Keratinocyte (primary cell): Measurements from ENCODE around the gene NINJ2.

Experiments used
- EZH2 ChIP-seq: IDR thresholded peaks from one replicate; pipeline ENCODE4 v1.6.1; 2012; ENCODE audit warnings: inconsistent platforms, mild to moderate bottlenecking, low read length, moderate library complexity
- TF ChIP-seq, protein P1 (sequence below), 3 experiments: IDR thresholded peaks in 1 of 3; conservative IDR thresholded peaks in 1 of 3; optimal IDR thresholded peaks in 1 of 3; 2 replicates in 2 of 3; 3 replicates in 1 of 3; pipeline versions ENCODE3 to v1.5.1; 2011; ENCODE audit warnings: low read length in 3 of 3, mild to moderate bottlenecking in 3 of 3, moderate library complexity in 2 of 3, control low read depth in 1 of 3, inconsistent platforms in 1 of 3; ENCODE audit not compliant: insufficient read depth in 2 of 3; ENCODE audit errors: extremely low read depth in 1 of 3

DNA sequence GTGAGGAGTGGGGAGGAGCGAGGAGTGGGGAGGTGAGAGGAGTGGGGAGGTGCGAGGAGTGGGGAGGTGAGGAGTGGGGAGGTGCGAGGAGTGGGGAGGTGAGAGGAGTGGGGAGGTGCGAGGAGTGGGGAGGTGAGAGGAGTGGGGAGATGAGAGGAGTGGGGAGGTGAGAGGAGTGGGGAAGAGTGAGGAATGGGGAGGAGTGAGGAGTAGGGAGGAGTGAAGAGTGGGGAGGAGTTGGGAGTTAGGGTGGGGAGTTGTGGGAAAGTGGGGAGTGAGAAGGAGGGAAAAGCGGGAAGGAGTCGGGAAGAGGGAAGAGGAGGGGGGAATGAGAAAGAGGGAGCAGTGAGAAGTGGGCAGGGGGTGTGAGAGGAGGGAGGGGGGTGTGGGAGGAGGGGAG, 117.4 kb downstream of the NINJ2 start:
- TF ChIP-seq, protein P1, sequence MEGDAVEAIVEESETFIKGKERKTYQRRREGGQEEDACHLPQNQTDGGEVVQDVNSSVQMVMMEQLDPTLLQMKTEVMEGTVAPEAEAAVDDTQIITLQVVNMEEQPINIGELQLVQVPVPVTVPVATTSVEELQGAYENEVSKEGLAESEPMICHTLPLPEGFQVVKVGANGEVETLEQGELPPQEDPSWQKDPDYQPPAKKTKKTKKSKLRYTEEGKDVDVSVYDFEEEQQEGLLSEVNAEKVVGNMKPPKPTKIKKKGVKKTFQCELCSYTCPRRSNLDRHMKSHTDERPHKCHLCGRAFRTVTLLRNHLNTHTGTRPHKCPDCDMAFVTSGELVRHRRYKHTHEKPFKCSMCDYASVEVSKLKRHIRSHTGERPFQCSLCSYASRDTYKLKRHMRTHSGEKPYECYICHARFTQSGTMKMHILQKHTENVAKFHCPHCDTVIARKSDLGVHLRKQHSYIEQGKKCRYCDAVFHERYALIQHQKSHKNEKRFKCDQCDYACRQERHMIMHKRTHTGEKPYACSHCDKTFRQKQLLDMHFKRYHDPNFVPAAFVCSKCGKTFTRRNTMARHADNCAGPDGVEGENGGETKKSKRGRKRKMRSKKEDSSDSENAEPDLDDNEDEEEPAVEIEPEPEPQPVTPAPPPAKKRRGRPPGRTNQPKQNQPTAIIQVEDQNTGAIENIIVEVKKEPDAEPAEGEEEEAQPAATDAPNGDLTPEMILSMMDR (optimal IDR thresholded peaks at IDR 0.05 in 1 of 3, IDR thresholded peaks at IDR 0.05 in 1 of 3, conservative IDR thresholded peaks at IDR 0.05 in 1 of 3; ENCODE audit: extremely low read depth in 1 of 3, insufficient read depth in 2 of 3, low read length in 3 of 3) = no peak
- no peak for TF ChIP-seq EZH2
